ENCODE measurements around the gene CCZ1. TPM values are rescaled to one million over a fixed set of nuclear protein-coding genes. Genes with fewer than 3 reads are reported as not detected.

CCZ1 gene
- total RNA-seq: 76.3 and 84.3 TPM in 2 replicates

DNA sequence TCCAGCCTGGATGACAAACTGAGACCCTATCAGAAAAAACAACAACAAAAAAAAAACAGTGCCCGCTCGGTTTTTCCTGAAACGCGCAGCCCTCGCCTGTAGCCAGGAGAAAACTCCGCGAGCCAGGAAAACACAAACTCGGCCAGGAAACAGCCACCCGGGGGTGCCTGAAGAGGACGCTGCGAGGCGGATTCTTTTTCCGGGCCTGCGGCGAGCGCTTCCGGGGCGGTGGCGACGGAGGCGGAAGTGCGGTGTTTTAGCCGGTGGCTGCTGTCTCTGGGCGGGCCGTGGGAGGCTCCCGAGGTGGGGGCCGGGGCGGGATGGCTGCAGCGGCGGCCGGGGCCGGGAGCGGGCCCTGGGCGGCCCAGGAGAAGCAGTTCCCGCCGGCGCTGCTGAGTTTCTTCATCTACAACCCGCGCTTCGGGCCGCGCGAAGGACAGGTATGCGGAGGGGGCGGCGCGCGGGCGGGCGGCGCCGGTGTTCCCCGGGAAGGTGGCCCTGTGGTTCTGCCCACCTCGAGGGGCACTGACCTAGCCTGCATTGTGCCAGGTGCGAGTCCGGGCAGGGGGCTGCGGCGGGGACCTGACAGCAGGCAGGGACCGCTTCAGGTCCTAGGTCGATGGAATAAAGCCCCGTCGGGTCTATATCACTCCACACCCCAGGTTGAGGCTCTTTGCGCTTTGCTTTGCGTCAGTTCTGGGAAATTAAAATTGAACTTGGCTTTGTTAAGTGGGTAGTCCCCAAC lies at the start of gene CCZ1:
Gene CCZ1, plus strand, starts transcription at position 254 of the 745 bp plus-strand sequence. Its CDS starts 67 bp downstream, at position 321.

GRCh38 chr7:5970347-5970911 lies 71.9 kb downstream of the CCZ1 start, which contains the start of gene RSPH10B:
TSS of gene RSPH10B (minus strand) at chr7:5970689. CDS start at chr7:5967116, 3,573 bp downstream.

Other genes starting within 250 kb of the CCZ1 start
- 27.1 and 28.6 TPM in 2 replicates for gene RNF216, start 117.1 kb upstream of the CCZ1 start, total RNA-seq
- gene OCM, start 17.9 kb upstream of the CCZ1 start, total RNA-seq: not detected in 2 replicates
- 0.15 TPM in 1 of 2 replicates, not detected in the other for gene RSPH10B, start 72.0 kb downstream of the CCZ1 start, total RNA-seq
- 16.6 and 23.4 TPM in 2 replicates for gene PMS2, start 110.3 kb downstream of the CCZ1 start, total RNA-seq
- gene AIMP2, start 110.5 kb downstream of the CCZ1 start, total RNA-seq: 72.6 and 89.0 TPM in 2 replicates
- 0.32 TPM in 1 of 2 replicates, not detected in the other for gene ANKRD61, start 132.6 kb downstream of the CCZ1 start, total RNA-seq
- 45.1 and 80.9 TPM in 2 replicates for gene EIF2AK1, start 160.4 kb downstream of the CCZ1 start, total RNA-seq
- 2.9 and 3.2 TPM in 2 replicates for gene USP42, start 206.2 kb downstream of the CCZ1 start, total RNA-seq

Measured in epithelial cell of umbilical artery (primary cell).